ENCODE measurements around the gene APH1A.

Gene APH1A

DNA sequence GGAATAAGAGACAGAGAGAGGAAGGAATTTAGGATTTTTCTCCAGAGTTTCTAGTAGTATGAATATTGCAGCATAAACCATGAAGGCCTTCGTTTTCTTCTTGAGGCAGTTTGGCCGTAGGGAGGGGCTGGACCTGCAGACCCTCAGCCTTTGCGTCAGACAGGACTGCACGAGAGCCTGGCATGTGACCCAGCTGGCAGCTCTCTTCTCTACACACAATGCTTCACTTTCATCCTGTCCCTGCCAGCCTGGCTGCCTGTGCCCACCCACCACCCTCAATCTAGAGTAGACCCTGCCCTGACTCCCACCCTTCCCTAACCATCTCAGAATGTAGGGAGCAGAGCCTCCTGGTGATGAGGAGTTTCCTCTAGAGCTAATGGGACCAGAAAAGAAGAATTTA, 9.6 kb downstream of the APH1A start:
- no peak overlapping the region for H3K4me3 ChIP-seq (ENCODE audit: low read depth, low read length)
- no peak for DNase-seq (ENCODE audit: low read depth)
- TF ChIP-seq, protein P1, sequence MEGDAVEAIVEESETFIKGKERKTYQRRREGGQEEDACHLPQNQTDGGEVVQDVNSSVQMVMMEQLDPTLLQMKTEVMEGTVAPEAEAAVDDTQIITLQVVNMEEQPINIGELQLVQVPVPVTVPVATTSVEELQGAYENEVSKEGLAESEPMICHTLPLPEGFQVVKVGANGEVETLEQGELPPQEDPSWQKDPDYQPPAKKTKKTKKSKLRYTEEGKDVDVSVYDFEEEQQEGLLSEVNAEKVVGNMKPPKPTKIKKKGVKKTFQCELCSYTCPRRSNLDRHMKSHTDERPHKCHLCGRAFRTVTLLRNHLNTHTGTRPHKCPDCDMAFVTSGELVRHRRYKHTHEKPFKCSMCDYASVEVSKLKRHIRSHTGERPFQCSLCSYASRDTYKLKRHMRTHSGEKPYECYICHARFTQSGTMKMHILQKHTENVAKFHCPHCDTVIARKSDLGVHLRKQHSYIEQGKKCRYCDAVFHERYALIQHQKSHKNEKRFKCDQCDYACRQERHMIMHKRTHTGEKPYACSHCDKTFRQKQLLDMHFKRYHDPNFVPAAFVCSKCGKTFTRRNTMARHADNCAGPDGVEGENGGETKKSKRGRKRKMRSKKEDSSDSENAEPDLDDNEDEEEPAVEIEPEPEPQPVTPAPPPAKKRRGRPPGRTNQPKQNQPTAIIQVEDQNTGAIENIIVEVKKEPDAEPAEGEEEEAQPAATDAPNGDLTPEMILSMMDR (IDR thresholded peaks at IDR 0.05; ENCODE audit: insufficient read depth, low read depth, low read length, missing control alignments) = no peak

DNA sequence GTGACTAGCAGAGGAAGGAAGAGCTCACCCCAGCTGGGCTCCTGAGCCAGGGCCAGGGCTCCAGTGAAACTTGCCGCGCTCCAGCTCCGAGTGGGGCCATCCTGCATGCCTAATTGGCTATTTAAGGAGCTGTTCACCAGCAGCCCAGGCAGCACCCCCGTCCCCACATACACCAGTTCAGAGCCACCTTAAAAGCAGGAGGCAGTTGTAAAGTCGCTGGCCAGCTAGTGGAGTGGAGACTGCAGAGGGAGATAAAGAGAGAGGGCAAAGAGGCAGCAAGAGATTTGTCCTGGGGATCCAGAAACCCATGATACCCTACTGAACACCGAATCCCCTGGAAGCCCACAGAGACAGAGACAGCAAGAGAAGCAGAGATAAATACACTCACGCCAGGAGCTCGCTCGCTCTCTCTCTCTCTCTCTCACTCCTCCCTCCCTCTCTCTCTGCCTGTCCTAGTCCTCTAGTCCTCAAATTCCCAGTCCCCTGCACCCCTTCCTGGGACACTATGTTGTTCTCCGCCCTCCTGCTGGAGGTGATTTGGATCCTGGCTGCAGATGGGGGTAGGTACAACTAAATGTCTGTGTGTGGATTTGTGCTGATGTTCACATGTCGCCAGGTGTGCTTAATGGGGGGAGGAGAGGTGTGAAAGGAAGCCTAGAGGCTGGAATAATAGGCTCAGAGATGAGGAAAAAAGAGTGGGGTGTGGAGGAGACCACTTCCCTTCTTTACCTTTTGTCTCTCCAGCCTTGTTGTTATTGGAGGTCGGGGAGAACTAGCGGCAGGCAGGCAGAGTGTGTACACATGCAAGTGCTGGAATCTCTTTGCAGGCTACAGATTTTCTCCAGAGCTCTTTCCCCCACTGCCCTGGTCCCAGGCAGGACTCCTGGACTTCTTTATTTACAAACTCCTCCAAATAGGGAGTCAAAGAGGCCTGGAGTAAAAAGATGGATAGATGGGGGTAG, 10.9 kb downstream of the APH1A start, which contains the start of gene CA14:
Gene CA14 (plus strand): TSS at position 151 of the 962 bp plus-strand sequence. CDS start 355 bp downstream, at position 506.
- TF ChIP-seq, protein P1 (IDR thresholded peaks at IDR 0.05; ENCODE audit: insufficient read depth, low read depth, low read length, missing control alignments) = no peak
- H3K4me3 ChIP-seq (ENCODE audit: low read depth, low read length) = no peak within 1 kb of the TSS
- no peak for DNase-seq (ENCODE audit: low read depth)

DNA sequence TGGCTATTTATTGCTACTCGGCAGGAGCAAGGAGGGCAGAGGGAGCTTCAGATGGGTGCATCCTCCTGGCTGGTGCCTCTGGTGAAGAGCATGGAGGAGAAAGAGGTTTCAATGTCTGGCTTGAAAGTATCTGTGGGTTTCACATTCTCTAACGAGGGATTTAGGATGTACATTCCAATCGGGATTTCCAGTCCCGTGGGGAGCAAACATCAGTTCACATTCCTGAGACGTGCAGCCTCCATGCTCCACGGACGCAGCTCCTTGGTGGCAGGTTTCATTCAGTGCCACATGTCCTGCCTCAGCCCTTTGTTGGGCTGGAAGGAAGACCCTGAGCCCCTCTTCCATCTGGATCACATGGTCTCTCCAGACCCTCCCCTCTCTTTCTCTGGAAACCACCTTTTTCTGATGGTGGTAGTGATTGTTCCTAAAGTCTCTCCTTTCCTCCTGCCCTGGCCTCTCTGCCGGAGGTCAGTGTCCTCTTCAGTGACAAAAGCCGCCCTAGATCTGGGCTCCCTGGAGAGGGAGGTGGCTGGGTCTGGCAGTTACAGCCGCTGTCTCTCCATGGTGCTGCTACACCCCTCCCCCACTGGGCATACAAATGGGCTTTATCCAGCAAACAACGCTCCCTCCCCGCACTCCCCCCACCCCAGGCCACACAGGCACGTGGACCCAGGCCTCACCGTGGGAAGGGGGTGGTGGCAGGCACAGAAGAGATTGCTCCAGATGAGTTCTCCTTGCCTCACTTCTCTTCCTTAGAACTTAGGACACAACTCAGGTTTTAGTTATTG, 12.1 kb downstream of the APH1A start:
- DNase-seq (ENCODE audit: low read depth) = no peak
- TF ChIP-seq, protein P1 (IDR thresholded peaks at IDR 0.05; ENCODE audit: insufficient read depth, low read depth, low read length, missing control alignments) = no peak
- no peak overlapping the region for H3K4me3 ChIP-seq (ENCODE audit: low read depth, low read length)

DNA sequence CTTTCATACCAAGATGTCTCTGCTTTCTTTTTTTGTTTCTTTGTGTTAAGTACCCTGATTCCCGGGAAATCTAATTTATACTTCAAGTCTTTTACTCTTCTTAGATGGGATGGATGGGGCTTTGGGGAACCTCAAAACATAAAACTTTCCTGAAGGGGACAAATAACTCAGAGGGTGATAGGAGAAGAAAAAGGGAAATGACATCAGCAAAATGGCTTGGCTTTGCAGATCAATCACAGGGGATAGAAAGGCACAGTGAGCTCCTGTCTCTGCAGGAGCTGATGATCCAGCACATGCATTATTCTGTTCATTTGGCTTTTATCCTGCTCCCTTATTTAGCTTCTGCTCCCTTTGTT, 12.6 kb downstream of the APH1A start:
- TF ChIP-seq, protein P1 (IDR thresholded peaks at IDR 0.05; ENCODE audit: insufficient read depth, low read depth, low read length, missing control alignments) = no peak
- no peak for DNase-seq (ENCODE audit: low read depth)
- no peak overlapping the region for H3K4me3 ChIP-seq (ENCODE audit: low read depth, low read length)

DNA sequence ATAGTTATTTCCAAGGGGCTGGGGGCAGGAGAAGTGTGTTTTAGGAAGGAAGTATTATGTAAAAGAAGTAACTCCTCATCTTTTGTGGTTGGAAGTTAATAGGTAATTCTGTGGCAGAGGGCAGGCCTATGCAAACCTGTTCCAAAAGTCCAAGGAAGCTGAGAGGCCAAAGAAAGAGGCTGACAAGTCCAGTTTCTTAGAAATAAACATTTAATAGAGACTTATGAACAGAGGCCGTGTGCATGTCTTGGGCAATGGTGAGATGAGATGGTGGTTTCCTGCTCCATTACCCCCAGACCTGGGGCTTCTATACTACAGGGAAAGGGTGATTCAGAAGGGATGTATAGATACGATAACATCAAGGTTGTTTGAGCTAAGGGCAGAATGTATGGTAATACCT, 18.9 kb downstream of the APH1A start:
- H3K4me3 ChIP-seq (ENCODE audit: low read depth, low read length) = no peak overlapping the region
- no peak for DNase-seq (ENCODE audit: low read depth)
- TF ChIP-seq, protein P1 (IDR thresholded peaks at IDR 0.05; ENCODE audit: insufficient read depth, low read depth, low read length, missing control alignments) = no peak

- TF ChIP-seq, protein P1 (IDR thresholded peaks at IDR 0.05; ENCODE audit: insufficient read depth, low read depth, low read length, missing control alignments) = no peak
- no peak overlapping the region for H3K4me3 ChIP-seq (ENCODE audit: low read depth, low read length)
- DNase-seq (ENCODE audit: low read depth) = no peak
Measured at GRCh38 chr1:150243003-150243402, 25.8 kb downstream of the APH1A start.
